CD4-positive, alpha-beta T cell treated with Interleukin-17A for 4 hours (primary cell): ENCODE measurements around the gene GREM1.

Source experiments
- DNase-seq: peaks from one replicate; pipeline ENCODE4 v3.0.0-alpha.2; 2020; ENCODE audit warnings: mixed read lengths

The GREM1 gene

DNA sequence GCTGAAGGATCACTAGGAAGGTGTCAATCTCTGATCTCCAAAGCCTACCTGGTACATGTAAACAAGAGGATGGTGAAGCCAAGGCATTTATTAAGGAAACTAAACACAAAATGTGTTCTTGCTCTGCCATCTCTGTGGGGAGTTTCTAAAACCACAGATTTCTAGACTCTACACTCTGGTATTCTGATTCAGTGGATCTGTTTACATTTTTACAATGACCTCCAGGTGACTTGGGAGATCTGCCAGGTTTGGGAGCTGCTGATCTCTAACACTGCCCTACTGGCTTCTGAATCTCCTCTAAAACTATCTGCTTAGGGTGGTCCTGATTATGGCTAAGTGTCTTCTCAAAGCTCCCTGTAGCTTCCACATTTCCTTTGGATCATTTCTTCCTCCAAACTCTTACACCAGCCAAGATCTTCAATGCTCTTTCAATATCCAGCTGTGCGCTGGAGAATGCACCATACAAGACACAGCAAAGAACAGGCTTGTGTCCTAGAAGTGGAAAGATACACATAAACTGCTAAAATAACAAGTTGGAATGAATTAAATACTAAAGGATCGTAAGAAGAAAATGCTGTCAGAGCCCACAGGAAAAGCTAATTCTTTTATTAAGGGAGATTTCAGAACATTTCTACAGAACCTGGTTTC, 72.7 kb downstream of the GREM1 start:
- DNase-seq, result no peak

DNA sequence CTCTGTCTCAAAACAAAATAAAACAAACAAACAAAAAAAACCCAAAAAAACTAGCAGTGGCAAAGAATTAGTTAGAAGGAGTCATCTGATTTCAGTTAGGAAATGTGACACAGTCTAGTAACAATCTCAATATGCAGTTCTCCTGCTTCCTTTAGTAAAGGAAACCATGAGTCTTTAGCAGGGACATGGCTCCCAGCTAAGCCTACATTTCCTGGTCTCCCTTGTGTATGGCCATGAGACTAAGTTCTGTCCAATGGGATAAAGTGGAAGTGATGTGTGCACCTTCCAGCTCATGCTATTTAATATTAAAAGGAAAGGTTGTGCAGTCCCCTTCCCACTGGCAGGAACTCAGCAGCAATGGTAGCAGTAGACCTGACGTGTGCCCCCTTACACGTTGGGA, 74.6 kb downstream of the GREM1 start:
- no peak for DNase-seq
